Suprapubic skin (tissue), 4 donors: ENCODE data around the gene EID2.

Source experiments
- CTCF ChIP-seq, 2 donors: fragments of 200-600 bp in 1 of 2; fragments of 450-650 bp in 1 of 2; sonication (generic) in 1 of 2; IDR thresholded peaks; one replicate each; pipeline ENCODE4 v1.5.1; 2016 to 2019; ENCODE audit warnings: antibody characterized with exemption in 2 of 2, mild to moderate bottlenecking in 1 of 2, moderate library complexity in 1 of 2
- POLR2A ChIP-seq, 2 donors: fragments of 450-650 bp; IDR thresholded peaks; one replicate each; pipeline ENCODE4 v1.6.1; 2017; ENCODE audit warnings: antibody characterized with exemption in 2 of 2, mild to moderate bottlenecking in 2 of 2, moderate library complexity in 2 of 2
- POLR2AphosphoS5 ChIP-seq, 3 donors: sonication (generic); formaldehyde crosslinking; IDR thresholded peaks; one replicate each; pipeline ENCODE4 v1.6.1; 2017; ENCODE audit warnings: antibody characterized with exemption in 3 of 3

- TF ChIP-seq CTCF (IDR thresholded peaks at IDR 0.05) (no peak), POLR2A (IDR thresholded peaks at IDR 0.05) (no peak), POLR2AphosphoS5 (IDR thresholded peaks at IDR 0.05) (no peak)
Measured at GRCh38 chr19:39508629-39509028, 31.3 kb downstream of the EID2 start.
